ENCODE measurements around the gene SUMF1.

DNA sequence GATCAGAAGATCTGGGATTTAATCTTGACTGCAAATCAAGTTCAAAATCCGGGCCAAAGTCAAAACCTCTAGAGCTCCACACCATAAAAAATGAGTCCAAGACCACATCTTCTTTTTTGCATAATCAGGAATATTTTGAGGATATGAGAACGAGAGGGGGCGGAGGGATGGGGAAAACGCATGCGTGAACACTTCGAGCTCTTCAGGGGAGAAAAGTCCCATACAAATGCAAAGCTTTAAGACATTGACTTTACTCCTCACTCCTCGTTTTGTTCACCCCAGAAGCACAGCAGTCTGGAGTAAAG lies 68.2 kb downstream of the SUMF1 start:
- no peak for TF ChIP-seq TCF4 (CRISPR knock-in tag; IDR thresholded peaks at IDR 0.05; ENCODE audit: borderline replicate concordance)
- TF ChIP-seq ARNTL (CRISPR knock-in tag; IDR thresholded peaks at IDR 0.05; ENCODE audit: borderline replicate concordance, low read depth): no peak
- TF ChIP-seq, protein P1, sequence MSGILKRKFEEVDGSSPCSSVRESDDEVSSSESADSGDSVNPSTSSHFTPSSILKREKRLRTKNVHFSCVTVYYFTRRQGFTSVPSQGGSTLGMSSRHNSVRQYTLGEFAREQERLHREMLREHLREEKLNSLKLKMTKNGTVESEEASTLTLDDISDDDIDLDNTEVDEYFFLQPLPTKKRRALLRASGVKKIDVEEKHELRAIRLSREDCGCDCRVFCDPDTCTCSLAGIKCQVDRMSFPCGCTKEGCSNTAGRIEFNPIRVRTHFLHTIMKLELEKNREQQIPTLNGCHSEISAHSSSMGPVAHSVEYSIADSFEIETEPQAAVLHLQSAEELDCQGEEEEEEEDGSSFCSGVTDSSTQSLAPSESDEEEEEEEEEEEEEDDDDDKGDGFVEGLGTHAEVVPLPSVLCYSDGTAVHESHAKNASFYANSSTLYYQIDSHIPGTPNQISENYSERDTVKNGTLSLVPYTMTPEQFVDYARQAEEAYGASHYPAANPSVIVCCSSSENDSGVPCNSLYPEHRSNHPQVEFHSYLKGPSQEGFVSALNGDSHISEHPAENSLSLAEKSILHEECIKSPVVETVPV (CRISPR knock-in tag; IDR thresholded peaks at IDR 0.05): no peak
- TF ChIP-seq GLIS3 (CRISPR knock-in tag; IDR thresholded peaks at IDR 0.05): no peak
